Stimulated activated CD4-positive, alpha-beta T cell treated with anti-CD3 and anti-CD28 coated beads, Interleukin-12 subunit alpha, Interleukin-12 subunit beta, amount 100 ng/mL, for 48 hours (primary cell): ENCODE results near the gene OSBPL8.
"Not testable (repeated sequence)": the region's sequence is repeated elsewhere in the genome, so short reads cannot be mapped to it uniquely, and the experiment has no call there.

Experiments
- DNase-seq, 3 donors: peaks; one replicate each; pipeline ENCODE4 v3.0.0-alpha.2; 2020; ENCODE audit warnings: low read depth in 2 of 3, low spot score in 1 of 3

OSBPL8 gene

DNA sequence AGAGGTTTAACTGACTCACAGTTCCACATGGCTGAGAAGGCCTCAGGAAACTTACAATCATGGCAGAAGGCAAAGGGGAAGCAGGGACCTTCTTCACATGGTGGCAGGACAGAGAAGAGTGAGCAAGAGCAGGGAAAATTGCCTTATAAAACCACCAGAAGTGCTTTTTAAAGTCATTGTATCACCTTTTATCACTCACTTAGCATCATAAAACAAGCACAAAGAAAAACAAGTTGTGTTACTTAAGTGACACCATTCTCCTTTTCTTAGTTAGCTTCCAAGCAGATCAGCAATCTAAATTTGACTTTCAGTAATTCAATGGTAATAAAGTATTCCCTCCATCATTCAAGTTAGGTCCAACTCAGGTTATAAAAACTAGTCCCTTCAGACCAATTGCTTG lies 28.5 kb downstream of the OSBPL8 start:
- no peak for DNase-seq

DNA sequence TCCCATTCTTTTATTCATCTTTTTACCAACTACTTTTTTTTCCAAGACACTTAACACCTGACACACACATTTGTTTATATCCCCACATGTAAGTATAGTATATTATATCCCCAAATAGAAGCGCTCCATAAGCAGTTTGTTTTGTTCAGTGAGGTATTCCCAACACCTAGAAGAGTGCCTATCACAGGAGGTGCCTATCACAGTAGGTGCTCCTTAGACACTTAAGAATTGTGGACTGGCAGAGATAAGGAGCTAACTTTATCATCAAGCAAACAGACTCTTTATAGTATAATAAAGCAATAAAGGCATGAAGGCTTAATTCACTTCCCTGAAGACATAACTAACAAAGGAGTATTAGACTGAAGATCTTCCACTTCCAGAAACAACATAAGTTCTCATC lies 29.1 kb downstream of the OSBPL8 start:
- no peak for DNase-seq

DNA sequence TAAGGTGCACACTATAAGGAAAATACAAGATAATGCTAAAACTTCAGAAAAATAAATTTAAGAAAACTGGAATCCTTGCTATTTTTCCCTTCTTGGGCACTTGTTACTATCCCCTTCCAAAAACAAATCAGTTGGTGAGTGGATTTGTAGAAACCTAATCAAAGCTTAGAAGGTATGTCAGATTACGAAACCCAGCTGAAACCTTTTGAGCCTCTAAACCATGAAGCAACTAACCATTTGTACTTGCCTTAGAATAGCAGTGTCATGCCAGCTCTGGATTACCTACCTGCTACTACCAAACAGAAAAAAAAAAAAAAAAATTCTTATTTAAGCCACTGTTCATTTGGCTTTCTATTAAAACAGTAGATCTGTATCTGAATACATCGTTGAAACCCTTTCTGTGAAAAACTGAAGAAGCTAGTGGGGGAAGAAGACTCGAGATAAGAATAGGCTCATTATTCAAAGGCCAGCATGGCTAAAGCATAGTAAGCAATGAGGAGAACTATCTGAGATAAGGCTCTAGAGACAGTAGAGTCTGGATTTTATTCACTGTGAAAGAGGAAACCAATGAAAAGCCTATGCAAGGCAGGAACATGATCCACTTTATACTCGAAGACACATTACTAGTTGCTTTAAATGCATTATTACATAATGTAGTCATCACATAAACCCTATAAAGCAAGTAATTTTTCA lies 30.2 kb downstream of the OSBPL8 start:
- DNase-seq, result no peak

DNA sequence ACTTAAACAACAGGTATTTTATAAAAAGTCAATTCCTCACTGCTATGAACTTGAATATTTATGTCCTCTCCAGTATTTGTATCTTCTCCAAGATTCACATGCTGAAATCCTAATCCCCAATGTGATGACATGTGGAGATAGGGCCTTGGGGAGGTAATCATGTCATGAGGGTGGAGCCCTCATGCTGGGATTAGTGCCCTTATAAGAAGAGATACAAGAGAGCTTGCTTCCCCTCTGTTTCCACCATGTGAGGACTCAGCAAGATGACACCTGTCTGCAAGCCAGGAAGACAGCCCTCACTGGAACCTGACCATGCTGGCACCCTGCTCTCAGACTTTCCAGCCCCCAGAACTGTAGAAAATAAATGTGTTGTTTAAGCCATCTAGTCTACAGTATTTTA lies 36.2 kb downstream of the OSBPL8 start:
- DNase-seq, result no peak

DNA sequence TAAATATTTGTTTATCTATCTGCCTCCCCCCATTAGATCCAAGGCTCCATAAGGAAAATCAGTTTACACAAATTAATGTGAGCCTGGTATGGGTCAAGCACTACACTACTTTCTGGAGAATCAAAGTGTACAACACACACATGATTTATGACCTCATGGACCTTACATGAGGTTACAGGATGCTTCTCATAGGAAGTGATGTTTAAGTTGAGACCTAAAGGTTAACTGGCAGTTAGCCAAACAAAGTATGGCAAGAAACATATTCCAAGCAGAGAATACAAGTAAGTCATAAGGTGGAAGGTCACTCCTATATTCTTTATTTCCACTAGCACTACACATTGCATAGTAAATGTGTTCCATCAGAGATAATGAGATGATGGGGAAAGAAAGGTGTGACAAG lies 39.2 kb downstream of the OSBPL8 start:
- no peak for DNase-seq

DNA sequence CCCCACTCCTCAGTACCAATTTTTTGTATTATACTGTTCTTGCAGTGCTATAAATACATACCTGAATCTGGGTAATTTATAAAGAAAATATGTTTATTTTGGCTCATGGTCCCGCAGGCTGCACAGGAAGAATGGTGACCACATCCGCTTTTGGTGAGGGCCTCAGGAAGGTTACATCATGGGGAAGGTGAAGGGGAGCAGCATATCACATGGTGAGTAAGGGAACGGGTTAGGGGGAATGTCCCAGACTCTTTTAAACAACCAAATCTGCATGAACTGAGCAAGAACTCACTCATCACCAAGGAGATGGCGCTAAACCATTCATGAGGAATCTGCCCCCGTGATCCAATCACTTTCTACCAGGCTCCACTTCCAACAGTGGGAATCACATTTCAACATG lies 40.0 kb downstream of the OSBPL8 start:
- no peak for DNase-seq

DNA sequence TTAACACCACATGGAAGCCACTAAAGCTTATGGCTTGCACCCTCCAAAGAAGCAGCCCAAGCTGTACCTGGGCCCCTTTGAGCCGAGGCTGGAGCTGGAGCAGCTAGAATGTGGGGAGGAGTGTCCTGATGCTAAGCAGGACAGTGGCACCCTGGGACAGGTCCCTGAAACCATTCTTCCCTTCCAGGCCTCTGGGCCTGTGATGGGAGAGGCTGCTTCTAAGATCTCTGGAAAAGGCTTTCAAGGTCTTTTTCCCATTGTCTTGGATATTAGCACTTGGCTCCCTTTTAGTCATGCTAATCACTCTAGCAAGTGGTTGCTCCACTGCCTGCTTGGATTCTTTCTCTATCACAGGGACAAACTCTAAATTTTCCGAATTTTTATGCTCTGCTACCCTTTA lies 40.9 kb downstream of the OSBPL8 start:
- no peak for DNase-seq

DNA sequence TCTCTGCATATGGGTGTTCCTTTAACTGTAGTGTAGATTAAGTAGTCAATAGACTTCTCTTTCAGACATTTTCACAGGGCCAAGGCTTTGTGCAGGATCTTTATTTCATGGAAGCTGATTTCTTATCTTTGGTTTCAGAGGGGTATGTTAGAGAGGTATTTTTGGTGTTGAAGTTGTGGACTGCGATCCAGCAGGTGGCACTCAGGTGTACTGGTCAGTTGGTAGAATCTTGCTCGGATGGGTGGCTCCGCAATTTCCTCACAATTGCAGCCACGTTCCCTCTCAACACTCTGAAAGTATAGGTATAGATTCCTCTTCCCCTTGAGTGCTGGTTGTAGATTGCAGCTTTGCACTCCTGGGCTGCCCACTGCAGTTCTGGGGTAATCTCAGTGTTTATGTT lies 44.3 kb downstream of the OSBPL8 start:
- no peak for DNase-seq

DNA sequence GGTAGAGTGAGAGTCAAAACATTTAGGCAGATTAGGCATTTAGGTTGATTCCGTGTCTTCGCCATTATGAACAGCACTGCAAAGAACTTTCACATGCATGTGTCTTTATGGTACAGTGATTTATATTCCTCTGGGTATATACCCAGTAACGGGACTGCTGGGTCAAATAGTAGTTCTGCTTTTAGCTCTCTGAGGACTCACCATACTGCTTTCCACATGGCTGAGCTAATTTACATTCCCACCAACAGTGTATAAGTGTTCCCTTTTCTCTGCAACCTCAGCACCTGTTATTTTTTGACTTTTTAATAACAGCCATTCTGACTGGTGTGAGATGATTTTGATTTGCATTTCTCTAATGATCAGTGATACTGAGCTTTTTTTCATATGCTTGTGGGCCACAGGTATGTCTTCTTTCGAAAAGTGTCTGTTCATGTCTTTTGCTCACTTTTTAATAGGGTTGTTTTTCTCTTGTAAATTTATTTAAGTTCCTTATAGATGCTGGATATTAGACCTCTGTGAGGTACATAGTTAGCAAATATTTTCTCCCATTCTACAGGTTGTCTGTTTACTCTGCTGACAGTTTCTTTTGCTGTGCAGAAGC lies 48.4 kb downstream of the OSBPL8 start:
- DNase-seq, result not testable (repeated sequence)

DNA sequence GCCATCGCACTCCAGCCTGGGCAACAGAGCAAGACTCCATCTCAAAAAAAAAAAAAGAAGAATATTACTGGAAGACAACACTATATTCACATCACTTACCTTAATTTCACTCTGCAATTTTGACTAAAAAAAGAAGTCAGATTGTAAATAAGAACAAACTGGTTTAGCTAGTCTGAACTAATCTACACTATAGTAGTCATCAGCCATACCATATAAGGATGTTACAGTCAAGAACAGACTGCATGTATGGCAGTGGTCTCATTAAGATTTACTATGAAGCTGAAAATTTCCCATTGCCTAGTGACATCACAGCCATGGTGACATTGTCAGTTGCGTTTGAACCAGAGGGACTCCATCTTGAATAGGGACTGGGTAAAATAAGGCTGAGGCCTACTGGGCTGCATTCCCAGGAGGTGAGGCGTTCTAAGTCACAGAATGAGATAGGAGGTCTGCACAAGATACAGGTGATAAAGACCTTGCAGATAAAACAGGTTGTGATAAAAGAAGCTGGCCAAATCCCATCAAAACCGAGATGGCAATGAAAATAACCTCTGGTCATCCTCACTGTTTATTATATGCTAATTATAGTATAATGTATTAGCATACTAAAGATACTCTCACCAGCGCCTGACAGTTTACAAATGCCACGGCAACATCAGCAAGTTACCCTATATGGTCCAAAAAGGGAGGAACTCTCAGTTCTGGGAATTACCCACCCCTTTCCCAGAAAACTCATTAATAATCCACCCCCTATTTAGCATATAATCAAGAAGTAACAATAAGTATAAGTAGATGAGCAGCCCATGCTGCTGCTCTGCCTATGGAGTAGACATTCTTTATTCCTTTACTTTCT lies 51.2 kb downstream of the OSBPL8 start:
- DNase-seq, result no peak

DNA sequence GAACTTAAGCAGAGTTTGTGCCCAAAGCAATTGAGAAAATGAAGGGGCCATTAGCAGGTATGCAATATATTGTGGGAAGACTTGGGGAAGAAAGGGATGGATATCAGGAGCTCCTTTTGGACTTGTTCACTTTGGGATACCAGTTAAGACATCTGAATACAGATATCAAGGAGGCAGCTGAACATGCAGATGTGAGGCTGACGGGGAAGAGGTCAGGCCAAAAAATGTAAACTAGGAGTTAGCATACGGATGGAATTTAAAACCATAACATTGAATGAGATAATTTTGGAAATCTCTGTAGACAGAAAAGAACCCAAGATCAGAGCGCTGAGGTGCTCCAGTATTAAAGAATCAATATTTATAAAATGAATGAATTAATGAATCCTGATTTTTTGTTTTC lies 53.4 kb downstream of the OSBPL8 start:
- DNase-seq, result no peak

DNA sequence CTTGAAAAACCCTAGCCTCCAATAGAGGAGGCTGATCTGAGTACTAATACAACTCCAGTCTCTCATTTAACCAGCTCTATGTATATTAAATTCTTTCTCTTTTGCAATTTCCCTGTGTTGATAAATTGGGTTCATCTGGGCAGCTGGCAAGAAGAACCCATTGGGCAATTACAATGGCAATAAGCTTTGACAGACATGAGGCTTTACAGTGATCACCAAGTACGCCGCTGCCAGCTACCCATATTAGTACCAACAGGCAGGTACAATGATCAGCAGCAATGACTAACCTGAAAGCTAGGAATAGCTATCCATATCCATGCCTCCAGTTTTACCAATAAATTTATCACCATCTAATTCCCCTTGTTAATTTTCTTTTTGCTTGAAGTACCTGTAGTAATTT lies 54.5 kb downstream of the OSBPL8 start:
- DNase-seq, result no peak

DNA sequence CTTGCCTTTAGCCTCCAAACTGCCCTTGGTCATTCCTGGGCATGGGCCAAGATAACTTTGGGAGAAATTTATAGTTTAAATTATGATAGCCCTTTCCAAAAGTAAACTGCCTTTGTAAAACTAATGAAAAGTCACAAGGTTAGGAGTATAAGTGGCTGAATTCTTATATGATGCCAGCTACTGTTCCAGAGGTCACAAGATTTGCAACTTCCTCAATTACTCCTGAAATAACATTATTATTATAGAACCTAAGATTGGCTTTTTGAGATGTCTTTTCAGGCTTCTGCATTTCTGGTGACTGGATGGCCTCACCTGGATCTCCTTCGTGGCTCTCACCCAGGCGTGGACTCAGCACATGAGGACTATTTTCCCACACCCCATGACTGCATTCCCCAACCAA lies 55.0 kb downstream of the OSBPL8 start:
- no peak for DNase-seq

DNA sequence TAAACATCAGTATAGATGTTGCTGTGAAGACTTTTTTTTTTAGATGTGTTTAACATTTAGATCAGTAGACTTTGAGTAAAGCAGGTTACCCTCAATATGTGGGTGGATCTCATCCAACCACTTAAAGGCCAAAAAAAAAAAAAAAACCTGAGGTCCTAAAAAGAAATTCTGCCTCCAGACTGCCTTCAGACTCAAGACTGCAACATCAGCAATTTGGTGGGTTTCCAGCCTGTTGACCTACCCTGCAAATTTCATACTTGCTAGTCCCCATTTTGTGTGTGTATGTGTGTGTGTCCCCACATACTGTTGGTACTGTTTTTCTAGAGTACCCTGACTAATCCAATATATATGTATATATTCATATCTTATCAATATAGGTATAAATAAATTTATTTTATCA lies 55.6 kb downstream of the OSBPL8 start:
- DNase-seq, result no peak

DNA sequence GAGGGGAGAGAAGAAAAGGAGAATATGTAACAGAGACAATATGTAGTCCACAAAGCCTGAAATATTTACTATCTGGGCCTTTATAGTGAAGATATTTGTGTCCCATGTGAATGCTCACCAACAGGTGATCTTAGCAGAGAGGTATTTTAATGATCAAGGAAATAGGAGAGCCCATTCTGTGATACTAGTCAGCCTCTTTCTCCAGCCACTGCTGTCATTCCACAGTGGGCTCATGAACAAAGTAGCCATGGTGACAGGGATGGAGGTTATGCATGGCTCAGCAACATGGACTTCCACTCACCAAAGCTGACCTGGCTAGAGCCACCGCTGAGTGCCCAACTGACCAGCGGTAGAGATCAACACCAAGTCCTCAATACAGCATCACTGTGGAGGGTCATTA lies 58.2 kb downstream of the OSBPL8 start:
- DNase-seq, result no peak

DNA sequence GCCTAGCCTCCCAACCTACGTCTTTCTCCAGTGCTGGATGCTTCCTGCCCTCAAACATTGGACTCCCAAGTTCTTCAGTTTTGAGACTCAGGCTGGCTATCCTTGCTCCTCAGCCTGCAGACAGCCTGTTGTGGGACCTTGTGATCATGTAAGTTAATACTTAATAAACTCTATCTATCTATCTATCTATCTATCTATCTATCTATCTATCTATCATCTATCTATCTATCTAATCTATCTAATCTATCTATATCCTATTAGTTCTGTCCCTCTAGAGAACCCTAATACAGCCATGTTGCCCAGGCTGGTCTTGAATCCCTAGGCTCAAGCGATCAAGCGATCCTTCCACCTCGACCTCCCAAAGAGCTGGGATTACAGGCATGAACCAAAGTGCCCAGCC lies 60.4 kb downstream of the OSBPL8 start:
- DNase-seq, result not testable (repeated sequence)

DNA sequence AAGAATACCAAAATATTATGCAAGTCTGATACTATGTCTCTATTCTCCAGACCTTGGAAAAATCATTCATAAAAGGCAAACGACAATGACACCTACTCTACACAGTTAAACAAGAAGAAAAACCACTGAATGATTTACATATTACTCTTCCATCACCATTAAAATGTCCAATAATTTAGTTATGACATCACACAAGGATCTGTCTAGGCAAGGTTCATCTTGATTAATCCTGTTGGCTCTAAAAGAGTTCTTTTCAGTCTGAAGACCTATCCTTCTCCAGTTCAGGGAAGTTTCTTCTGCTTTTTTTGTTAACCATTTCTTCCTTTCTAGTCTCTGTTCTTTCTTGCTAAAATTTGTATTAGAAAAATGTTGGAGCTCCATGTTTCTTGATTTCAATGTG lies 64.0 kb downstream of the OSBPL8 start:
- DNase-seq, result no peak

DNA sequence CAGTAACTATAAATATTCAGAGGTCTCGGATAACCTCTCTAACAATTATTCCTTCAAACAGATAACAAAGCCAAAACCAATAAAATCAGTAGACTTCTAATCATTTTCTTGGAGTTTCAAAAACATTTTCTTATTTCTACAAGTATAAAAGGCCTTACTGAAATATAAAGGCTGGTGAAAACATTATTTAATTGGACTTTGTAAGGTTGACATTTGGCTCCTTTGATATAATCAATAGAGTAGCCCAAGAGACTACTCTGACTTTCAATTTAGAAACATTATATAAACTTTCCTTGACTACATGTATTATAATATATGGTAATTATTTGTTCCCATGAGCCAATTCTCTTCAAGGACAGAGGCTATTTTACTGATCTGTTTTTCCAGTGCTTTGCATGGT lies 68.3 kb downstream of the OSBPL8 start:
- no peak for DNase-seq

DNA sequence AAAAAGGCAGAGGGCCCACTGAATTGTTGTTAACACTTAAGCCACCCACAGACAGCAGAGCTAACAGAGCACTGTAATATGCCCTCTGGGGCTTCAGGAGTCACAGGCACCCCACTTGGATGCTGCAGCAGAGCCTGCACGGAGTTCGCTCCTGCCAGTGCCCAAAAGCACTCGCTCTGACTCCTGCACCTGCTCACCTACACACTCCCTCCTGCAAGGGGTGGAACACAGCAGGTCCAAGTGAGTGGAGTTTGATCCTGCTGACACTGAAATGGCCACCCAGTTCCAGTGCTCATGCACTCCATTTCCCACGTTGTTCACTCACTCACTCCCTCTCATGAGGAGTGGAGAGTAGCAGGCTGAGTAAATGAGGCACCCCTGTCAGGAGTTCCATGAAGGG lies 68.8 kb downstream of the OSBPL8 start:
- DNase-seq, result no peak

DNA sequence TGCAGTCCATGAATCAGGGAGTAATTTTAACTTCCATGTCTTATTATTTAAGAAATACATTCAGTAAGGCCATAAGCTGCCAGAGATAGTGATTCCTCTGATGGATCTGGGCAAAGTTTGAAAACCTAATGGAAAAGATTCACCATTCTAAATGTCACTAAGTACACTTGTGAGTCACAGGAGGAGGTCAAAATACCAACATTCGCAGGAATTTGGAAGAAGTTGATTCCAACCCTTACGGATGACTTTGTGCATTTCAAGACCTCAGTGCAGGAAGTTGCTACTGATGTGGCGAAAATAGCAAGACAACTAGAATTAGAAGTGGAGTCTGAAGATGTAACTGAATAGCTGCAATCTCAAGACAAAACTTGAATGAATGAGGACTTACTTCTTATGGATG lies 69.8 kb downstream of the OSBPL8 start:
- no peak for DNase-seq

DNA sequence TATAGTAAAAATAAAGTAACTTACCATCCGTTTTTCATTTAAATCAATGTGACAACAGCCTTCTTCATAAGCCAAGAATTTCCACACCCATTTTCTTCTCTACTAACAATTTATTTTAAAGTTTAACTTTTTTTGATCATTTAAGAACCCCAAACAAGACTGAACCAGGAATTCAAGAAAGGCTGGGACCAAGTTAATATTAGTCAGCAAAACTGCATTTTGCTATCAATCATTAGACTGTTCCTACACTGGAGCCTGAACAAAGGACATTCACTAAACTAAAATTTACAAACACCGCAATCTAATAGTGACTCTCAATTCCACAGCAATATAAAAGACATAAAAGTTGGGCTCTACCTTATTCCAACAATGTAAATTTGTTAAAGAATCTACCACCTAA lies 73.6 kb downstream of the OSBPL8 start:
- DNase-seq, result no peak

DNA sequence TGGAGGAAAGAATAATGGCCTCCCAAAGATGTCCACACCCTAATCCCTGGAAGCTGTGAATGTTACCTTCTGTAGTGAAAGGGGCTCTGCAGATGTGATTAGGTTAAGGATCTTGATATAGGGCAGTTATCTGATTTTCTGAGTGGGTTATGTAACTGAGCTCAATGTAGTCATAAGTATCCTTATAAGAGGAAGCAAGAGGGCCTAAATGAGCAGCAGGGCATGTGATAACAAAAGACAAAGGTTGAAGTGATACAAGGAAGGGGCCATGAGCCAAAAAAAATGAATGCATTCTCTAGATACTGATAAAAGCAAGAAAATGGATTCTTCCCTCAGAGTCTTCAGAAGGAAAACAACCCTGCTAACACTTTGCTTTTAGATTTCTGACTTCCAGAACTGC lies 78.8 kb downstream of the OSBPL8 start:
- no peak for DNase-seq
